OCI-LY7 (cell line): ENCODE results near the gene COPS6.

ENCODE experiments used
- CTCF ChIP-seq: fragments of 200-600 bp; sonication (generic); conservative IDR thresholded peaks from 2 replicates; pipeline ENCODE4 v1.5.1; 2014; ENCODE audit warnings: mild to moderate bottlenecking, antibody characterized with exemption, low read length, moderate library complexity, mixed read lengths
- EZH2phosphoT487 ChIP-seq: fragments of 200-600 bp; sonication (generic); IDR thresholded peaks from 2 replicates; pipeline ENCODE4 v1.6.1; 2018; ENCODE audit warnings: low read depth, borderline replicate concordance, mild to moderate bottlenecking, mixed run types, antibody characterized with exemption, low read length, moderate library complexity, mixed read lengths

GRCh38 chr7:100088095-100088620, 611 bp upstream of the COPS6 start:
- TF ChIP-seq CTCF (no peak), EZH2phosphoT487 (no peak)
